Keratinocyte (primary cell): Measurements from ENCODE around the gene C1D. TPM values are rescaled to one million over a fixed set of nuclear protein-coding genes. Genes with fewer than 3 reads are reported as not detected.

Source experiments
- DNase-seq: peaks from one replicate; pipeline ENCODE4 v3.0.0-alpha.2; 2011; ENCODE audit warnings: low read depth, missing footprints, low spot score
- FAIRE-seq: peaks from 2 replicates; lab custom pipeline; 2011; peaks lifted over from hg19 to GRCh38; lab: Jason Lieb, UNC
- H2AFZ ChIP-seq: 2 replicates; pipeline ENCODE4 v1.6.0; 2012; ENCODE audit warnings: low read length, control low read depth, inconsistent platforms; ENCODE audit not compliant: control insufficient read depth
- H3K27ac ChIP-seq: 2 replicates; pipeline ENCODE4 v1.5.1; 2011; ENCODE audit warnings: low read length; ENCODE audit not compliant: control insufficient read depth, insufficient read depth
- H3K27me3 ChIP-seq: 3 replicates; pipeline ENCODE4 v1.6.0; 2011; ENCODE audit warnings: low read length; ENCODE audit not compliant: control insufficient read depth, insufficient read depth; ENCODE audit errors: extremely low read depth
- H3K36me3 ChIP-seq, 2 experiments: 2 replicates in 1 of 2; 3 replicates in 1 of 2; pipeline ENCODE4 v1.5.1; 2011; ENCODE audit warnings: low read length in 2 of 2, mild to moderate bottlenecking in 1 of 2; ENCODE audit not compliant: control insufficient read depth in 2 of 2, insufficient read depth in 2 of 2; ENCODE audit errors: extremely low read depth in 1 of 2
- H3K4me1 ChIP-seq: 3 replicates; pipeline ENCODE4 v1.5.1; 2011; ENCODE audit warnings: low read length; ENCODE audit not compliant: control insufficient read depth, insufficient read depth; ENCODE audit errors: extremely low read depth
- H3K4me2 ChIP-seq: 3 replicates; pipeline ENCODE4 v1.6.0; 2011; ENCODE audit warnings: low read depth, low read length; ENCODE audit not compliant: control insufficient read depth, insufficient read depth; ENCODE audit errors: extremely low read depth
- H3K4me3 ChIP-seq, 3 experiments: fragments of 200-600 bp in 1 of 3; sonication (generic) in 1 of 3; 2 replicates in 2 of 3; 3 replicates in 1 of 3; pipeline ENCODE4 v1.5.1; 2011 to 2016; ENCODE audit warnings: low read length in 3 of 3, mild to moderate bottlenecking in 3 of 3, control low read depth in 2 of 3, inconsistent platforms in 1 of 3, low read depth in 1 of 3, mixed read lengths in 1 of 3, mixed run types in 1 of 3, moderate library complexity in 1 of 3; ENCODE audit not compliant: control insufficient read depth in 2 of 3, insufficient read depth in 2 of 3; ENCODE audit errors: extremely low read depth in 1 of 3
- H3K79me2 ChIP-seq: 2 replicates; pipeline ENCODE4 v1.6.0; 2012; ENCODE audit warnings: low read length; ENCODE audit not compliant: control insufficient read depth, insufficient read depth
- H3K9ac ChIP-seq: 3 replicates; pipeline ENCODE4 v1.6.0; 2011; ENCODE audit warnings: low read length; ENCODE audit not compliant: control insufficient read depth, insufficient read depth; ENCODE audit errors: extremely low read depth
- H3K9me1 ChIP-seq: 3 replicates; pipeline ENCODE4 v1.6.0; 2011; ENCODE audit warnings: low read length; ENCODE audit not compliant: control insufficient read depth, insufficient read depth; ENCODE audit errors: extremely low read depth
- H3K9me3 ChIP-seq: 2 replicates; pipeline ENCODE4 v1.5.1; 2012; ENCODE audit warnings: low read depth, low read length; ENCODE audit not compliant: control insufficient read depth
- H4K20me1 ChIP-seq: 3 replicates; pipeline ENCODE4 v1.6.0; 2011; ENCODE audit warnings: low read length; ENCODE audit not compliant: control insufficient read depth, insufficient read depth; ENCODE audit errors: extremely low read depth
- CTCF ChIP-seq, 3 experiments: IDR thresholded peaks in 1 of 3; conservative IDR thresholded peaks in 1 of 3; optimal IDR thresholded peaks in 1 of 3; 2 replicates in 2 of 3; 3 replicates in 1 of 3; pipeline versions ENCODE3 to v1.5.1; 2011; ENCODE audit warnings: low read length in 3 of 3, mild to moderate bottlenecking in 3 of 3, moderate library complexity in 2 of 3, control low read depth in 1 of 3, inconsistent platforms in 1 of 3; ENCODE audit not compliant: insufficient read depth in 2 of 3; ENCODE audit errors: extremely low read depth in 1 of 3
- EZH2 ChIP-seq: IDR thresholded peaks from one replicate; pipeline ENCODE4 v1.6.1; 2012; ENCODE audit warnings: inconsistent platforms, mild to moderate bottlenecking, low read length, moderate library complexity
- dilution Hi-C: fragments of 300-500 bp; cut with MboI; formaldehyde crosslinking; loops from one replicate; pipeline ENCODE4 v1.7.0; 2020; ENCODE audit warnings: low sequenced_read_pairs; ENCODE audit not compliant: extremely low pct_ligation_motif_present
- polyA plus RNA-seq, 5 experiments: library from polyadenylated mRNA; depleted of rRNA in 3 of 5; stranded (reverse) in 3 of 5; stranded (forward) in 1 of 5; unstranded in 1 of 5; fragments of >200 nt; gene quantifications; 1 replicate in 1 of 5; 2 replicates in 3 of 5; 3 replicates in 1 of 5; pipeline versions ENCODE4 v1.2.1 to v1.2.3, GENCODE V29; 2011 to 2012; ENCODE audit warnings: missing spikeins in 2 of 5, low read depth in 1 of 5, low replicate concordance in 1 of 5

C1D gene
- polyA plus RNA-seq, 1 donor (not counting 4 experiments of a cell fraction or from before 2014, with no cell fraction given), result 45.3 TPM

- H3K36me3 ChIP-seq, result no peaks in the 10 kb centered on the region
- DNase-seq (no peak), FAIRE-seq (no peak)
- H3K27me3 ChIP-seq, result no peaks in the 10 kb centered on the region
- H3K4me1 ChIP-seq, result no peaks in the 10 kb centered on the region
- dilution Hi-C loops, result no loop called here
- no peaks in the 10 kb centered on the region for H3K9me3 ChIP-seq
- H4K20me1 ChIP-seq, result no peaks in the 10 kb centered on the region
- H3K4me2 ChIP-seq, result no peak overlapping the region
- H3K9me1 ChIP-seq, result no peaks in the 10 kb centered on the region
- TF ChIP-seq CTCF (optimal IDR thresholded peaks at IDR 0.05 in 1 of 3, IDR thresholded peaks at IDR 0.05 in 1 of 3, conservative IDR thresholded peaks at IDR 0.05 in 1 of 3; ENCODE audit: extremely low read depth in 1 of 3, insufficient read depth in 2 of 3, low read length in 3 of 3), result no peak
- H3K9ac ChIP-seq, result no peak overlapping the region
- no peaks in the 10 kb centered on the region for H3K79me2 ChIP-seq
- no peak overlapping the region for H2AFZ ChIP-seq
- H3K4me3 ChIP-seq, result no peak overlapping the region
- H3K27ac ChIP-seq, result no peak overlapping the region
These were observed 26.1 kb upstream of the C1D start for GRCh38 chr2:68088940-68089339.

- no peak overlapping the region for H3K4me3 ChIP-seq
- no peaks in the 10 kb centered on the region for H3K36me3 ChIP-seq
- no peak for FAIRE-seq
- H3K4me1 ChIP-seq, result no peaks in the 10 kb centered on the region
- no peaks in the 10 kb centered on the region for H3K9me1 ChIP-seq
- H2AFZ ChIP-seq, result no peak overlapping the region
- no peak for TF ChIP-seq CTCF (optimal IDR thresholded peaks at IDR 0.05 in 1 of 3, IDR thresholded peaks at IDR 0.05 in 1 of 3, conservative IDR thresholded peaks at IDR 0.05 in 1 of 3; ENCODE audit: extremely low read depth in 1 of 3, insufficient read depth in 2 of 3, low read length in 3 of 3)
- no peak for TF ChIP-seq EZH2
- H3K4me2 ChIP-seq, result no peak overlapping the region
- H3K9me3 ChIP-seq, result no peaks in the 10 kb centered on the region
- DNase-seq, result no peak
- dilution Hi-C loops, result no loop called here
- no peaks in the 10 kb centered on the region for H4K20me1 ChIP-seq
- H3K79me2 ChIP-seq, result no peaks in the 10 kb centered on the region
- H3K27ac ChIP-seq, result no peak overlapping the region
- H3K27me3 ChIP-seq, result no peaks in the 10 kb centered on the region
- H3K9ac ChIP-seq, result no peak overlapping the region
These were observed 23.4 kb upstream of the C1D start for GRCh38 chr2:68086166-68086565.
